ENCODE measurements around the gene PXMP2.
A peak's percentile ranks its signal among the peaks of the same experiment; 100 is the strongest.
"Not testable (repeated sequence)": the region's sequence is repeated elsewhere in the genome, so short reads cannot be mapped to it uniquely, and the experiment has no call there.

The PXMP2 gene

GRCh38 chr12:132685400-132685799 is 2.0 kb upstream of the PXMP2 start:
- H3K4me2 ChIP-seq = no peak overlapping the region
- peaks cover 23% of the 10 kb centered on the region for H3K79me2 ChIP-seq (ENCODE audit: insufficient read depth, low read depth)
- H4K20me1 ChIP-seq (ENCODE audit: insufficient read depth) = no peaks in the 10 kb centered on the region
- H3K9ac ChIP-seq = no peak overlapping the region
- H3K27ac ChIP-seq = no peak overlapping the region
- no peaks in the 10 kb centered on the region for H3K36me3 ChIP-seq (ENCODE audit: insufficient read depth)
- no peaks in the 10 kb centered on the region for H3K27me3 ChIP-seq (ENCODE audit: insufficient read depth, low read depth)
- no peak overlapping the region for H3K4me3 ChIP-seq (IDR thresholded peaks at IDR 0.05; ENCODE audit: insufficient read depth, low read depth, low read length)
- no peak overlapping the region for H2AFZ ChIP-seq (ENCODE audit: low read depth)
- TF ChIP-seq CTCF (conservative IDR thresholded peaks at IDR 0.05; ENCODE audit: low read depth, low read length) = no peak
- no peaks in the 10 kb centered on the region for H3K4me1 ChIP-seq (ENCODE audit: low read depth, poor library complexity, severe bottlenecking)

DNA sequence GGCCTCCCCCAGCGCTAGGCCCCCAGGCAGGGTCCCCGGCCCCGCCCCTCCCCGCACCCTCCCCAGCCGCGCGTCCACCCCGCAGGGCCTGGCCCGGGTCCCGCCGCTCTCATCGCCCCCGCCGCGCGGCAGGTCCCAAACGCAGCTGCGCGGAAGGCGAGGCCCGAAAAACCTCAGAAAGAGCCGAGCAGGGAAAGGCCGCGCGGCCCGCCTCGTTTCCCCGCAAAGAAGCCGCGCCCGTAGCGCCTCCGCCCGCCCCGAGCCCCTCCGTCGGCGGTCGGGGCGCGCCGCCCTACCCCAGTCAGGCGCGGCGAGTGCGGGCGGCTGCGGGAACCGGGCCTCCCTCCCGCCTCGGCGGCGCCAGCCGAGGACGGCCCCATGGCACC is 569 bp upstream of the PXMP2 start:
- peaks cover 23% of the 10 kb centered on the region for H3K79me2 ChIP-seq (ENCODE audit: insufficient read depth, low read depth)
- H4K20me1 ChIP-seq (ENCODE audit: insufficient read depth) = no peaks in the 10 kb centered on the region
- H3K27ac ChIP-seq = peak overlapping the region; percentile 43; the same call in 1 of the 2 replicates
- H3K4me1 ChIP-seq (ENCODE audit: low read depth, poor library complexity, severe bottlenecking) = no peaks in the 10 kb centered on the region
- peak overlapping the region; percentile 64; the same call in 1 of the 2 replicates for H3K9ac ChIP-seq
- no peak overlapping the region for H3K4me3 ChIP-seq (IDR thresholded peaks at IDR 0.05; ENCODE audit: insufficient read depth, low read depth, low read length)
- H2AFZ ChIP-seq (ENCODE audit: low read depth) = no peak overlapping the region; the same call in 1 of the 2 replicates
- H3K36me3 ChIP-seq (ENCODE audit: insufficient read depth) = no peaks in the 10 kb centered on the region
- TF ChIP-seq CTCF (conservative IDR thresholded peaks at IDR 0.05; ENCODE audit: low read depth, low read length) = no peak
- H3K4me2 ChIP-seq = no peak overlapping the region
- no peaks in the 10 kb centered on the region for H3K27me3 ChIP-seq (ENCODE audit: insufficient read depth, low read depth)

DNA sequence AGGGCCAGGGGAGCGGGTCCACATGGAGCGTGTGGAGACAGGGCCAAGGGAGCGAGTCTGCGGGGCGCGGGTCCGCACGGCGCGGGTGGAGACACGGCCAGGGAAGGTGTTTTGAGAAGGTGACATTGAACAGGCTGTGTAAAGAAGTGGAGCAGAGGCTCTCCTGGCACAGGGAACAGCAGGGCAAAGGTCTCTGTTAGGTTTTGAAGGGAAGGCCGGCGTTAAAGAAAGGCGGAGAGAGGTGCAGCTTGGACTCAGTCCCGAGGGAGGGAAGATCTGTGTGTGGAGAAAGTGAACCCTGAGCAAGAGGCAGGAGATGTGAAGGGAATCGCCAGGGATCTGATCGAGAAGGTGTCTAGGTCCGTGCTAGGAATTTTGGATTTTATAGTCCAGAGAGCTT is 1.8 kb downstream of the PXMP2 start:
- Histone ChIP-seq H3K4me3 (IDR thresholded peaks at IDR 0.05; ENCODE audit: insufficient read depth, low read depth, low read length) (no peak overlapping the region), H3K27me3 (ENCODE audit: insufficient read depth, low read depth) (no peaks in the 10 kb centered on the region), H3K27ac (no peak overlapping the region), H3K4me1 (ENCODE audit: low read depth, poor library complexity, severe bottlenecking) (no peaks in the 10 kb centered on the region), H3K4me2 (no peak overlapping the region), H3K79me2 (ENCODE audit: insufficient read depth, low read depth) (peaks cover 15% of the 10 kb centered on the region), H4K20me1 (ENCODE audit: insufficient read depth) (no peaks in the 10 kb centered on the region), H2AFZ (ENCODE audit: low read depth) (no peak overlapping the region), H3K9ac (no peak overlapping the region), H3K36me3 (ENCODE audit: insufficient read depth) (no peaks in the 10 kb centered on the region)
- no peak for TF ChIP-seq CTCF (conservative IDR thresholded peaks at IDR 0.05; ENCODE audit: low read depth, low read length)

DNA sequence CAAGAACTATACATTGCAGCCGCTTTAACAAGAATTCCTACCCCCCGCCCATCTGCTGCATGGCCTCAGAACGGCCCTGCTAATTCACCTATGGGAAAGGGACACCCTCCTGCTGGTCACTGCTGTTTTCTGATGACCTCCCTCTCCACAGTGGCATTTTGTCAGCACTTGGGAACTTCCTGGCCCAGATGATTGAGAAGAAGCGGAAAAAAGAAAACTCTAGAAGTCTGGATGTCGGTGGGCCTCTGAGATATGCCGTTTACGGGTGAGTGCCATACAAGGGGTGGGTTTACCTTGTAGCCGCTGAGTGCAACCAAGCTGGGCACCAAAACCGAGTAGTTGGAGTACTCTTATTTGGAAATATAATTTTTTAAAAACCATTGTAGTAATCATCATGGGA is 2.7 kb downstream of the PXMP2 start:
- no peak overlapping the region for H3K9ac ChIP-seq
- TF ChIP-seq CTCF (conservative IDR thresholded peaks at IDR 0.05; ENCODE audit: low read depth, low read length) = no peak
- H3K27ac ChIP-seq = no peak overlapping the region

GRCh38 chr12:132692030-132692429 is 4.6 kb downstream of the PXMP2 start:
- not testable (repeated sequence) for H3K36me3 ChIP-seq (ENCODE audit: insufficient read depth); H3K79me2 ChIP-seq (ENCODE audit: insufficient read depth, low read depth); H3K4me2 ChIP-seq; H3K4me3 ChIP-seq (IDR thresholded peaks at IDR 0.05; ENCODE audit: insufficient read depth, low read depth, low read length); H2AFZ ChIP-seq (ENCODE audit: low read depth); H3K4me1 ChIP-seq (ENCODE audit: low read depth, poor library complexity, severe bottlenecking); H3K27ac ChIP-seq; H4K20me1 ChIP-seq (ENCODE audit: insufficient read depth); H3K27me3 ChIP-seq (ENCODE audit: insufficient read depth, low read depth); H3K9ac ChIP-seq

More for the DNA sequence above, 2.7 kb downstream of the PXMP2 start:
- Histone ChIP-seq H3K4me1 (ENCODE audit: low read depth, poor library complexity, severe bottlenecking) (no peaks in the 10 kb centered on the region), H3K4me2 (no peak overlapping the region), H2AFZ (ENCODE audit: low read depth) (no peak overlapping the region), H3K36me3 (ENCODE audit: insufficient read depth) (no peaks in the 10 kb centered on the region), H3K79me2 (ENCODE audit: insufficient read depth, low read depth) (peaks cover 13% of the 10 kb centered on the region), H3K4me3 (IDR thresholded peaks at IDR 0.05; ENCODE audit: insufficient read depth, low read depth, low read length) (no peak overlapping the region), H4K20me1 (ENCODE audit: insufficient read depth) (no peaks in the 10 kb centered on the region), H3K27me3 (ENCODE audit: insufficient read depth, low read depth) (no peaks in the 10 kb centered on the region)

- H4K20me1 ChIP-seq (ENCODE audit: insufficient read depth); H3K4me1 ChIP-seq (ENCODE audit: low read depth, poor library complexity, severe bottlenecking); H3K36me3 ChIP-seq (ENCODE audit: insufficient read depth); H3K27me3 ChIP-seq (ENCODE audit: insufficient read depth, low read depth); H3K9ac ChIP-seq; H3K4me2 ChIP-seq; H3K27ac ChIP-seq; H3K4me3 ChIP-seq (IDR thresholded peaks at IDR 0.05; ENCODE audit: insufficient read depth, low read depth, low read length); H3K79me2 ChIP-seq (ENCODE audit: insufficient read depth, low read depth); H2AFZ ChIP-seq (ENCODE audit: low read depth): not testable (repeated sequence)
These were observed 7.5 kb downstream of the PXMP2 start for GRCh38 chr12:132694888-132695287.

All from KMS-11 (cell line).